Endothelial cell of umbilical vein (primary cell): ENCODE results near the gene MED16. TPM values are rescaled to one million over a fixed set of nuclear protein-coding genes. Genes with fewer than 3 reads are reported as not detected.

Source experiments
- BruUV-seq: library from RNA; stranded (reverse); fragments of 400-500 nt; replicated peaks from 2 replicates; lab custom pipeline; 2021; lab: Mats Ljungman, UMichigan
- CTCF ChIA-PET: fragments of 300-600, 350-600 bp; sonication (Branson Sonifier 250); formaldehyde crosslinking; loops from one replicate; lab custom pipeline; 2021; ENCODE audit warnings: antibody characterized with exemption, inconsistent platforms; lab: Charles Lee
- POLR2A ChIA-PET: fragments of 300-600, 350-600 bp; sonication (Branson Sonifier 250); formaldehyde crosslinking; loops from one replicate; lab custom pipeline; 2021; ENCODE audit warnings: antibody characterized with exemption, inconsistent platforms; lab: Charles Lee
- DNase-seq: peaks from one replicate; pipeline ENCODE4 v3.0.0-alpha.2; 2011; ENCODE audit warnings: low read depth, low spot score
- FAIRE-seq: peaks from 2 replicates; lab custom pipeline; 2011; peaks lifted over from hg19 to GRCh38; lab: Jason Lieb, UNC
- H2AFZ ChIP-seq: 2 replicates; pipeline ENCODE4 v1.6.0; 2012; ENCODE audit warnings: low read depth, low read length, control low read depth, inconsistent platforms
- H3K27ac ChIP-seq: 2 replicates; pipeline ENCODE4 v1.5.1; 2011; ENCODE audit warnings: low read depth, mild to moderate bottlenecking, control low read depth, low read length, moderate library complexity; ENCODE audit not compliant: insufficient read depth
- H3K27me3 ChIP-seq, 2 experiments: 2 replicates each; pipeline versions ENCODE4 v1.6.0 to v1.6.1; 2011; ENCODE audit warnings: low read length in 2 of 2, mixed read lengths in 1 of 2; ENCODE audit not compliant: control insufficient read depth in 2 of 2, insufficient read depth in 2 of 2
- H3K36me3 ChIP-seq, 2 experiments: 2 replicates in 1 of 2; 3 replicates in 1 of 2; pipeline ENCODE4 v1.5.1; 2011; ENCODE audit warnings: low read length in 2 of 2, mild to moderate bottlenecking in 1 of 2, moderate library complexity in 1 of 2; ENCODE audit not compliant: control insufficient read depth in 2 of 2, insufficient read depth in 2 of 2; ENCODE audit errors: extremely low read depth in 1 of 2
- H3K4me1 ChIP-seq: 3 replicates; pipeline ENCODE4 v1.5.1; 2011; ENCODE audit warnings: mild to moderate bottlenecking, low read length; ENCODE audit not compliant: control insufficient read depth, insufficient read depth; ENCODE audit errors: extremely low read depth
- H3K4me2 ChIP-seq: 2 replicates; pipeline ENCODE4 v1.6.1; 2011; ENCODE audit warnings: low read length, control low read depth, mixed read lengths; ENCODE audit not compliant: insufficient read depth
- H3K4me3 ChIP-seq, 3 experiments: fragments of 200-600 bp in 1 of 3; sonication (generic), shearing (Covaris generic) in 1 of 3; replicated peaks in 1 of 3; 2 replicates each; pipeline ENCODE4 v1.5.1; 2011 to 2016; ENCODE audit warnings: control low read depth in 3 of 3, low read length in 3 of 3, mild to moderate bottlenecking in 2 of 3, inconsistent platforms in 1 of 3, low read depth in 1 of 3, moderate library complexity in 1 of 3; ENCODE audit not compliant: insufficient read depth in 1 of 3
- H3K79me2 ChIP-seq: 2 replicates; pipeline ENCODE4 v1.6.0; 2012; ENCODE audit warnings: low read length, inconsistent platforms; ENCODE audit not compliant: control insufficient read depth, insufficient read depth
- H3K9ac ChIP-seq: replicated peaks from 2 replicates; pipeline ENCODE3; 2011; ENCODE audit warnings: low read length, control low read depth; ENCODE audit not compliant: insufficient read depth; ENCODE audit errors: extremely low read depth
- H3K9me1 ChIP-seq: replicated peaks from 3 replicates; pipeline ENCODE4 v1.6.0; 2011; ENCODE audit warnings: mild to moderate bottlenecking, low read length; ENCODE audit not compliant: control insufficient read depth, insufficient read depth; ENCODE audit errors: extremely low read depth
- H3K9me3 ChIP-seq: replicated peaks from 2 replicates; pipeline ENCODE4 v1.5.1; 2012; ENCODE audit warnings: low read length, inconsistent platforms; ENCODE audit not compliant: control insufficient read depth, insufficient read depth
- H4K20me1 ChIP-seq: replicated peaks from 2 replicates; pipeline ENCODE3; 2011; ENCODE audit warnings: mild to moderate bottlenecking, low read length; ENCODE audit not compliant: control insufficient read depth, insufficient read depth; ENCODE audit errors: extremely low read depth
- EZH2 ChIP-seq: IDR thresholded peaks from 2 replicates; pipeline ENCODE4 v1.6.1; 2012; ENCODE audit warnings: borderline replicate concordance, low read depth, mild to moderate bottlenecking, moderate library complexity, low read length, inconsistent platforms; ENCODE audit not compliant: severe bottlenecking
- FOS ChIP-seq: IDR thresholded peaks from 2 replicates; pipeline ENCODE4 v1.6.1; 2011; ENCODE audit warnings: mild to moderate bottlenecking, low read length, moderate library complexity, borderline replicate concordance; ENCODE audit not compliant: insufficient read depth
- GATA2 ChIP-seq: IDR thresholded peaks from 2 replicates; pipeline ENCODE4 v1.7.0; 2011; ENCODE audit warnings: low read depth, mild to moderate bottlenecking, moderate library complexity, mixed read lengths, low read length; ENCODE audit not compliant: insufficient read length, insufficient read depth
- MAX ChIP-seq: IDR thresholded peaks from 2 replicates; pipeline ENCODE4 v1.6.1; 2011; ENCODE audit not compliant: insufficient read depth, insufficient read length
- MYC ChIP-seq: IDR thresholded peaks from one replicate; pipeline ENCODE4 v1.6.1; 2011; ENCODE audit warnings: mild to moderate bottlenecking, low read depth, low read length
- POLR2A ChIP-seq: IDR thresholded peaks from 2 replicates; pipeline ENCODE4 v1.6.1; 2012; ENCODE audit warnings: low read depth, mild to moderate bottlenecking, control low read depth, low read length
- POLR2AphosphoS5 ChIP-seq: IDR thresholded peaks from 2 replicates; pipeline ENCODE4 v1.6.1; 2012; ENCODE audit warnings: low read depth, mild to moderate bottlenecking, control low read depth, low read length, moderate library complexity; ENCODE audit not compliant: insufficient read depth
- dilution Hi-C: fragments of 300-500 bp; cut with MboI; formaldehyde crosslinking; loops from one replicate; pipeline ENCODE4 v1.15.0; 2019; ENCODE audit warnings: low sequenced_read_pairs; ENCODE audit not compliant: extremely low pct_ligation_motif_present
- intact Hi-C: fragments of 100-400 bp; cut with micrococcal nuclease; formaldehyde crosslinking; loops from one replicate; pipeline ENCODE4 v1.10.0; 2022
- polyA plus RNA-seq, 4 experiments: library from polyadenylated mRNA; depleted of rRNA in 3 of 4; stranded (reverse) in 3 of 4; unstranded in 1 of 4; fragments of >200 nt; gene quantifications; 2 replicates each; pipeline versions ENCODE4 v1.2.1 to v1.2.3, GENCODE V29; 2011 to 2012; ENCODE audit warnings: missing spikeins in 1 of 4
- total RNA-seq: library from RNA; stranded (reverse); gene quantifications from 2 replicates; pipeline ENCODE4 v1.2.3, GENCODE V29; 2021

MED16 gene
- total and polyA plus RNA-seq, 2 donors (not counting 3 experiments of a cell fraction or from before 2014, with no cell fraction given), result 63.1 to 66.5 TPM

GRCh38 chr19:936175-936546 lies 43.2 kb upstream of the MED16 start:
- H3K9ac ChIP-seq, result no peak overlapping the region
- peaks cover 2% of the 10 kb centered on the region for H3K79me2 ChIP-seq
- no peak overlapping the region for H3K27ac ChIP-seq
- TF ChIP-seq POLR2A (no peak), GATA2 (no peak)
- intact Hi-C loops, result loop anchor here (10.0 kb wide), 1 partner anchor 169 kb away; the partner anchor contains the start of gene GPX4
- no peaks in the 10 kb centered on the region for H4K20me1 ChIP-seq
- no peak overlapping the region for H3K4me2 ChIP-seq
- FAIRE-seq (no peak), DNase-seq (no peak)
- no TSS peak for BruUV-seq
- H3K9me3 ChIP-seq, result no peaks in the 10 kb centered on the region
- H3K9me1 ChIP-seq, result no peaks in the 10 kb centered on the region
- no peaks in the 10 kb centered on the region for H3K27me3 ChIP-seq
- H3K36me3 ChIP-seq, result no peaks in the 10 kb centered on the region
- H2AFZ ChIP-seq, result no peak overlapping the region
- dilution Hi-C loops, result no loop called here
- POLR2A ChIA-PET, result no interaction called here
- peaks cover 23% of the 10 kb centered on the region for H3K4me1 ChIP-seq
- CTCF ChIA-PET, result no interaction called here
- no peak overlapping the region for H3K4me3 ChIP-seq

- Histone ChIP-seq H3K9me3 (no peaks in the 10 kb centered on the region), H3K4me3 (no peak overlapping the region), H3K4me2 (no peak overlapping the region), H2AFZ (no peak overlapping the region), H3K36me3 (no peaks in the 10 kb centered on the region), H4K20me1 (no peaks in the 10 kb centered on the region), H3K9me1 (no peaks in the 10 kb centered on the region), H3K4me1 (peaks cover 15% of the 10 kb centered on the region), H3K79me2 (peaks cover 2% of the 10 kb centered on the region), H3K27ac (peak overlapping the region; percentile 19), H3K27me3 (no peaks in the 10 kb centered on the region), H3K9ac (no peak overlapping the region)
- DNase-seq, result peak; percentile 93
- FAIRE-seq, result peak; percentile 85
- BruUV-seq, result no TSS peak
- intact Hi-C loops (loop anchor here (10.0 kb wide), 1 partner anchor 170 kb away; the partner anchor contains the start of gene GPX4), dilution Hi-C loops (no loop called here)
- TF ChIP-seq GATA2 (peak; percentile 69), POLR2A (peak; percentile 31), FOS (no peak), EZH2 (no peak), MAX (peak; percentile 64), POLR2AphosphoS5 (peak; percentile 93), MYC (peak; percentile 32)
- ChIA-PET POLR2A (no interaction called here), CTCF (interaction anchor here (1.2 to 1.3 kb wide), 2 partner anchors 12 to 50 kb away, joined by 6 to 7 read pairs; partner anchors contain the start of gene WDR18)
Measured at GRCh38 chr19:934865-935479, 42.0 kb upstream of the MED16 start.
